Endothelial cell of umbilical vein (primary cell): ENCODE measurements around the gene OR2F1. TPM values are rescaled to one million over a fixed set of nuclear protein-coding genes. Genes with fewer than 3 reads are reported as not detected.

Experiments
- BruUV-seq: library from RNA; stranded (reverse); fragments of 400-500 nt; replicated peaks from 2 replicates; lab custom pipeline; 2021; lab: Mats Ljungman, UMichigan
- CTCF ChIA-PET: fragments of 300-600, 350-600 bp; sonication (Branson Sonifier 250); formaldehyde crosslinking; loops from one replicate; lab custom pipeline; 2021; ENCODE audit warnings: antibody characterized with exemption, inconsistent platforms; lab: Charles Lee
- POLR2A ChIA-PET: fragments of 300-600, 350-600 bp; sonication (Branson Sonifier 250); formaldehyde crosslinking; loops from one replicate; lab custom pipeline; 2021; ENCODE audit warnings: antibody characterized with exemption, inconsistent platforms; lab: Charles Lee
- DNase-seq: peaks from one replicate; pipeline ENCODE4 v3.0.0-alpha.2; 2011; ENCODE audit warnings: low read depth, low spot score
- FAIRE-seq: peaks from 2 replicates; lab custom pipeline; 2011; peaks lifted over from hg19 to GRCh38; lab: Jason Lieb, UNC
- H2AFZ ChIP-seq: 2 replicates; pipeline ENCODE4 v1.6.0; 2012; ENCODE audit warnings: low read depth, low read length, control low read depth, inconsistent platforms
- H3K27ac ChIP-seq: 2 replicates; pipeline ENCODE4 v1.5.1; 2011; ENCODE audit warnings: low read depth, mild to moderate bottlenecking, control low read depth, low read length, moderate library complexity; ENCODE audit not compliant: insufficient read depth
- H3K27me3 ChIP-seq, 2 experiments: 2 replicates each; pipeline versions ENCODE4 v1.6.0 to v1.6.1; 2011; ENCODE audit warnings: low read length in 2 of 2, mixed read lengths in 1 of 2; ENCODE audit not compliant: control insufficient read depth in 2 of 2, insufficient read depth in 2 of 2
- H3K36me3 ChIP-seq, 2 experiments: 2 replicates in 1 of 2; 3 replicates in 1 of 2; pipeline ENCODE4 v1.5.1; 2011; ENCODE audit warnings: low read length in 2 of 2, mild to moderate bottlenecking in 1 of 2, moderate library complexity in 1 of 2; ENCODE audit not compliant: control insufficient read depth in 2 of 2, insufficient read depth in 2 of 2; ENCODE audit errors: extremely low read depth in 1 of 2
- H3K4me1 ChIP-seq: 3 replicates; pipeline ENCODE4 v1.5.1; 2011; ENCODE audit warnings: mild to moderate bottlenecking, low read length; ENCODE audit not compliant: control insufficient read depth, insufficient read depth; ENCODE audit errors: extremely low read depth
- H3K4me2 ChIP-seq: 2 replicates; pipeline ENCODE4 v1.6.1; 2011; ENCODE audit warnings: low read length, control low read depth, mixed read lengths; ENCODE audit not compliant: insufficient read depth
- H3K4me3 ChIP-seq, 3 experiments: fragments of 200-600 bp in 1 of 3; sonication (generic), shearing (Covaris generic) in 1 of 3; replicated peaks in 1 of 3; 2 replicates each; pipeline ENCODE4 v1.5.1; 2011 to 2016; ENCODE audit warnings: control low read depth in 3 of 3, low read length in 3 of 3, mild to moderate bottlenecking in 2 of 3, inconsistent platforms in 1 of 3, low read depth in 1 of 3, moderate library complexity in 1 of 3; ENCODE audit not compliant: insufficient read depth in 1 of 3
- H3K79me2 ChIP-seq: 2 replicates; pipeline ENCODE4 v1.6.0; 2012; ENCODE audit warnings: low read length, inconsistent platforms; ENCODE audit not compliant: control insufficient read depth, insufficient read depth
- H3K9ac ChIP-seq: replicated peaks from 2 replicates; pipeline ENCODE3; 2011; ENCODE audit warnings: low read length, control low read depth; ENCODE audit not compliant: insufficient read depth; ENCODE audit errors: extremely low read depth
- H3K9me1 ChIP-seq: replicated peaks from 3 replicates; pipeline ENCODE4 v1.6.0; 2011; ENCODE audit warnings: mild to moderate bottlenecking, low read length; ENCODE audit not compliant: control insufficient read depth, insufficient read depth; ENCODE audit errors: extremely low read depth
- H3K9me3 ChIP-seq: replicated peaks from 2 replicates; pipeline ENCODE4 v1.5.1; 2012; ENCODE audit warnings: low read length, inconsistent platforms; ENCODE audit not compliant: control insufficient read depth, insufficient read depth
- H4K20me1 ChIP-seq: replicated peaks from 2 replicates; pipeline ENCODE3; 2011; ENCODE audit warnings: mild to moderate bottlenecking, low read length; ENCODE audit not compliant: control insufficient read depth, insufficient read depth; ENCODE audit errors: extremely low read depth
- CTCF ChIP-seq, 2 donors: IDR thresholded peaks; 1 replicate in 1 of 2; 2 replicates in 1 of 2; pipeline ENCODE4 v1.5.1; 2011; ENCODE audit warnings: low read length in 2 of 2, mild to moderate bottlenecking in 2 of 2, moderate library complexity in 2 of 2, control low read depth in 1 of 2, inconsistent platforms in 1 of 2, low read depth in 1 of 2; ENCODE audit not compliant: insufficient read depth in 1 of 2; ENCODE audit errors: extremely low read depth in 1 of 2
- EZH2 ChIP-seq: IDR thresholded peaks from 2 replicates; pipeline ENCODE4 v1.6.1; 2012; ENCODE audit warnings: borderline replicate concordance, low read depth, mild to moderate bottlenecking, moderate library complexity, low read length, inconsistent platforms; ENCODE audit not compliant: severe bottlenecking
- FOS ChIP-seq: IDR thresholded peaks from 2 replicates; pipeline ENCODE4 v1.6.1; 2011; ENCODE audit warnings: mild to moderate bottlenecking, low read length, moderate library complexity, borderline replicate concordance; ENCODE audit not compliant: insufficient read depth
- GATA2 ChIP-seq: IDR thresholded peaks from 2 replicates; pipeline ENCODE4 v1.7.0; 2011; ENCODE audit warnings: low read depth, mild to moderate bottlenecking, moderate library complexity, mixed read lengths, low read length; ENCODE audit not compliant: insufficient read length, insufficient read depth
- MYC ChIP-seq: IDR thresholded peaks from one replicate; pipeline ENCODE4 v1.6.1; 2011; ENCODE audit warnings: mild to moderate bottlenecking, low read depth, low read length
- POLR2A ChIP-seq: IDR thresholded peaks from 2 replicates; pipeline ENCODE4 v1.6.1; 2012; ENCODE audit warnings: low read depth, mild to moderate bottlenecking, control low read depth, low read length
- POLR2AphosphoS5 ChIP-seq: IDR thresholded peaks from 2 replicates; pipeline ENCODE4 v1.6.1; 2012; ENCODE audit warnings: low read depth, mild to moderate bottlenecking, control low read depth, low read length, moderate library complexity; ENCODE audit not compliant: insufficient read depth
- dilution Hi-C: fragments of 300-500 bp; cut with MboI; formaldehyde crosslinking; loops from one replicate; pipeline ENCODE4 v1.15.0; 2019; ENCODE audit warnings: low sequenced_read_pairs; ENCODE audit not compliant: extremely low pct_ligation_motif_present
- intact Hi-C: fragments of 100-400 bp; cut with micrococcal nuclease; formaldehyde crosslinking; loops from one replicate; pipeline ENCODE4 v1.10.0; 2022
- polyA plus RNA-seq, 4 experiments: library from polyadenylated mRNA; depleted of rRNA in 3 of 4; stranded (reverse) in 3 of 4; unstranded in 1 of 4; fragments of >200 nt; gene quantifications; 2 replicates each; pipeline versions ENCODE4 v1.2.1 to v1.2.3, GENCODE V29; 2011 to 2012; ENCODE audit warnings: missing spikeins in 1 of 4
- total RNA-seq: library from RNA; stranded (reverse); gene quantifications from 2 replicates; pipeline ENCODE4 v1.2.3, GENCODE V29; 2021

The OR2F1 gene
- total and polyA plus RNA-seq, 2 donors (not counting 3 experiments of a cell fraction or from before 2014, with no cell fraction given), result not detected

- intact Hi-C loops, result no loop called here
- POLR2A ChIA-PET, result no interaction called here
Measured at GRCh38 chr7:143958781-143959180, 4.1 kb downstream of the OR2F1 start.

More at GRCh38 chr7:143958781-143959180, 4.1 kb downstream of the OR2F1 start:
- BruUV-seq, result no TSS peak
- DNase-seq (no peak), FAIRE-seq (no peak)
- Histone ChIP-seq H3K36me3 (no peaks in the 10 kb centered on the region), H3K9ac (no peak overlapping the region), H3K9me3 (no peaks in the 10 kb centered on the region), H3K4me2 (no peak overlapping the region), H3K27me3 (peaks cover 4 to 8% of the 10 kb centered on the region in 2 experiments), H3K9me1 (no peaks in the 10 kb centered on the region), H3K4me1 (no peaks in the 10 kb centered on the region), H3K79me2 (no peaks in the 10 kb centered on the region), H4K20me1 (no peaks in the 10 kb centered on the region), H3K27ac (no peak overlapping the region), H2AFZ (no peak overlapping the region), H3K4me3 (no peak overlapping the region)
- TF ChIP-seq POLR2AphosphoS5 (no peak), CTCF (IDR thresholded peaks at IDR 0.05; ENCODE audit: extremely low read depth in 1 of 2, insufficient read depth in 1 of 2, low read depth in 1 of 2, low read length in 2 of 2) (no peak), POLR2A (no peak), GATA2 (no peak), FOS (no peak), MYC (no peak), EZH2 (no peak)
- dilution Hi-C loops, result no loop called here
- CTCF ChIA-PET, result no interaction called here
